GM23248 (cell line): ENCODE results near the gene KCTD17.

Source experiments
- EZH2 ChIP-seq: fragments of 200-600 bp; sonication (generic); IDR thresholded peaks from 2 replicates; pipeline ENCODE4 v1.6.1; 2018; ENCODE audit warnings: antibody characterized with exemption, mild to moderate bottlenecking; ENCODE audit not compliant: insufficient read depth, poor library complexity, severe bottlenecking
- EZH2phosphoT487 ChIP-seq: fragments of 200-600 bp; sonication (generic); IDR thresholded peaks from 2 replicates; pipeline ENCODE4 v1.6.1; 2018; ENCODE audit warnings: antibody characterized with exemption, moderate library complexity, mild to moderate bottlenecking, low read depth; ENCODE audit not compliant: insufficient read depth

- no peak for TF ChIP-seq EZH2
- TF ChIP-seq EZH2phosphoT487: no peak
Measured at GRCh38 chr22:37045958-37046357, 5.6 kb upstream of the KCTD17 start.
